ENCODE measurements around the gene DUOX2.

Gene DUOX2

DNA sequence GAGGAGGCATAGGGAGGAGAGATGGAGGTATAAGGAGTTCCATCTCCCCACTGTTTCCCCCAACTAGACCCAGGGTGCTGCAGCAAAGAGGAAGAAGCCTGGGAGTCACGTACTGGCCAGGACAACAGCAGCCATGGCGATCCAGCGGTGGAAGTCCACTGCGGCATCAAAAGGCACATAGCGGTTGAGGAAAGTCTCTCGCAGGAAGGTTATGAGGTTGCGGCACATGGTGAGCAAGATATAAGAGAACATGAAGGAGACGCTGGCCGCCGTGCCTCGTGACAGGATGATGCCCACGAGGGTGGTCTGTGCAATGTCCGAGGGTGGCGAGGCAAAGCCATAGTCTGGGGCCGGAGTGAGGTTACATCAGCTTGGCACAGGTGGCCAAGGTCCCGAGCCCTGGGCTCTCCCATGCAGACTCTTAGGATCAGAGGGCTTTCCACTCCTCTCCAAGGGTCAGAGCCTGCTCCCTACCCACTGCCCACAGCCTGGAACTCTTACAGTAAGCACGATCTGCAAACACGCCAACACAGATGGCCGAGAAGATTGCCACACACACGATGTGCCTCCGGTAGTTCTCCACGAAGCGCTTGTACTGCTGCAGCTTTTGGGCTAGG lies 14.3 kb downstream of the DUOX2 start:
- DNase-seq (ENCODE audit: insufficient read length, low spot score) (no peak), FAIRE-seq (no peak)
- TF ChIP-seq, protein P1, sequence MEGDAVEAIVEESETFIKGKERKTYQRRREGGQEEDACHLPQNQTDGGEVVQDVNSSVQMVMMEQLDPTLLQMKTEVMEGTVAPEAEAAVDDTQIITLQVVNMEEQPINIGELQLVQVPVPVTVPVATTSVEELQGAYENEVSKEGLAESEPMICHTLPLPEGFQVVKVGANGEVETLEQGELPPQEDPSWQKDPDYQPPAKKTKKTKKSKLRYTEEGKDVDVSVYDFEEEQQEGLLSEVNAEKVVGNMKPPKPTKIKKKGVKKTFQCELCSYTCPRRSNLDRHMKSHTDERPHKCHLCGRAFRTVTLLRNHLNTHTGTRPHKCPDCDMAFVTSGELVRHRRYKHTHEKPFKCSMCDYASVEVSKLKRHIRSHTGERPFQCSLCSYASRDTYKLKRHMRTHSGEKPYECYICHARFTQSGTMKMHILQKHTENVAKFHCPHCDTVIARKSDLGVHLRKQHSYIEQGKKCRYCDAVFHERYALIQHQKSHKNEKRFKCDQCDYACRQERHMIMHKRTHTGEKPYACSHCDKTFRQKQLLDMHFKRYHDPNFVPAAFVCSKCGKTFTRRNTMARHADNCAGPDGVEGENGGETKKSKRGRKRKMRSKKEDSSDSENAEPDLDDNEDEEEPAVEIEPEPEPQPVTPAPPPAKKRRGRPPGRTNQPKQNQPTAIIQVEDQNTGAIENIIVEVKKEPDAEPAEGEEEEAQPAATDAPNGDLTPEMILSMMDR (IDR thresholded peaks at IDR 0.05; ENCODE audit: insufficient read depth, missing control alignments): no peak

DNA sequence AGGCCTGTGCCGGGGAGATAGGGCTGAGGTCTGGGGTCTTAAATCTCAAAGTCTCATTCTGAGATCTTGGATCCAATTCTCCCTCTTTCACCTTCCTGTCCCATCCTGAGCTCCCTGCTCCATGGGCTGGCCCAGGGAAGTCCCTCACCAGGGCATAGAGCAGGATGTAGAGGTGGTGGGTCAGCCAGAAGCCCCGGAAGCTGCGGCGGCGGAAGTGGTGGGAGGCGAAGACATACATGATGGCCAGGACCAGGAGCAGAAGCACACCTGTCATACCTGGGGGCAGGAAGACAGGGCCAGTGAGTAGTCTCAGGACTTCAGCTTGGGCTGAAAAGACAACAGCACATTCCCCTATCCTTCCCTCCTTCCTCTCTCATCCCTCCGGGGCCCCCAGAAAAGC lies 16.5 kb downstream of the DUOX2 start:
- TF ChIP-seq, protein P1 (IDR thresholded peaks at IDR 0.05; ENCODE audit: insufficient read depth, missing control alignments): no peak
- no peak for DNase-seq (ENCODE audit: insufficient read length, low spot score)
- FAIRE-seq: no peak

DNA sequence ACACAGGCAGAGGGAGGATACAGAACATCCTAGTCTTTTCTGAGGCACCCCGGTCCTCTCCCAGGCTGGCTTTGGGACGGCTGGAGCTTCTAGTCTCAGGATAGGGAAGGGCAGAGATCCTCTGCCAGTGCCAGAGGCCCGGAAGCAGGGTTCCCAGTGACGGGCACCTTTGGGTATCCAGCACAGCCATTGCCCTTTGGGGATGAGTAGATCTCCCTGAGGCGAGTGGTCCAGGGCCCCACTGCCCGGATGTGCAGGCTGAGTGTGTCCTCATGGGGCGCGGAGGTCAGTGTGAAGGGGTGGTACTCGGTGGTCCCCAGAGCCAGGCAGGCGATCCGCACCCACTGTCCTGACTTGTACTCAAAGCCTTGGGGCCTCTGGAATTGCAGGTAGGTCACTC lies 18.3 kb downstream of the DUOX2 start:
- TF ChIP-seq, protein P1 (IDR thresholded peaks at IDR 0.05; ENCODE audit: insufficient read depth, missing control alignments): no peak
- FAIRE-seq (no peak), DNase-seq (ENCODE audit: insufficient read length, low spot score) (no peak)

DNA sequence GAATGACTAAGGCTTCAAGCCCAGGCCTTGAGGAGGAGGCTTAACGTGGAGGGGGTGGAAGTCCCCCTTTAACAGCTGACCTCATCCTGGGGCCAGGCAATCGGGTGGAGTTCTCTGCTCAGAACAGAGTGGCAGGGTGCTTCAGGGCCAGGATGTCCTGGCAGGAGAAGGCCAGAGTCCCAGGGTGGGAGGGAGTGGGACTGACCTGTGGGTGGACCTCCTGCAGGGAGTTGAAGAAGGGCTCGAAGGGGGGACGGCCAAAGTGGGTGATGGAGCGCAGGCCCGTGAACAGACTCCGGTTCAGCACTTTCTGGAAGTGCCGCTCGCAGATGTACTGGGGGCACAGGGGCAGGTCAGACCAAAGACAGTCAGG lies 19.6 kb downstream of the DUOX2 start:
- TF ChIP-seq, protein P1 (IDR thresholded peaks at IDR 0.05; ENCODE audit: insufficient read depth, missing control alignments): no peak
- DNase-seq (ENCODE audit: insufficient read length, low spot score): no peak
- FAIRE-seq: no peak

DNA sequence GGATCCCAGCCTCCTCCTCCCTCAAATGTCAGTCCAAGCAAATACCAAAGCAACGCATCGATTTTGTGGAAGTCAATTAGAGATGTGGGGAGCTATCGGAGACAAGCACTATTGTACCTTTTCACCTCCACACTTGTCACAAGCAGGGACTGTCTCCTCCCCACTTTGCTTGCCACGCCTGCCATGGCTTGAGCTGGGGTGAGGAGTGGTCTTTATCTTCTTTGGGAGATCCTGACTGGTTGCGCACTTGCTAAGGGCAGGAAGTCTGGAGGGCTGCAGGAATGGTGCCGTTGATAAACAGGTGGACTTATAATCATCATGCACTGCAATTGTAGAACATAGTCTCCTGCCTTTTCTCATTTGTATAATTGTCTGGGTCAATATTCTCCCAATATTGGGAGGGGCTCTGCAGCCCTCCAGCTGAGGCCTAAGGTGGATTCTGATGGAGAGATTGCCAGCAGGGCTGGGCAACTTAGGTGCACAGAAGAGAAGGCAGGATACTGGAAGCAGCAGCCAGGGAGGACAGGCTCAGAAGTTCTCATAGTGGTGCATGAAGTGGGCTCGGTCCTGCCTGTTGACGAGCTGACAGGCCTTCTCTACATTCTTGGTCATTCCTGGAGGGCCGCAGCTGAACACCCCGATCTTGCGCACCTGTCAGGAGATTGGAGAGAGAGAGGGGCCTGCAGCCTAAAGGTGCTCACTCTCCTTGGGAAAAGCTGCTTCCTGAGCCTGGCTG lies 20.2 kb downstream of the DUOX2 start:
- TF ChIP-seq, protein P1 (IDR thresholded peaks at IDR 0.05; ENCODE audit: insufficient read depth, missing control alignments): no peak
- DNase-seq (ENCODE audit: insufficient read length, low spot score) (no peak), FAIRE-seq (no peak)

DNA sequence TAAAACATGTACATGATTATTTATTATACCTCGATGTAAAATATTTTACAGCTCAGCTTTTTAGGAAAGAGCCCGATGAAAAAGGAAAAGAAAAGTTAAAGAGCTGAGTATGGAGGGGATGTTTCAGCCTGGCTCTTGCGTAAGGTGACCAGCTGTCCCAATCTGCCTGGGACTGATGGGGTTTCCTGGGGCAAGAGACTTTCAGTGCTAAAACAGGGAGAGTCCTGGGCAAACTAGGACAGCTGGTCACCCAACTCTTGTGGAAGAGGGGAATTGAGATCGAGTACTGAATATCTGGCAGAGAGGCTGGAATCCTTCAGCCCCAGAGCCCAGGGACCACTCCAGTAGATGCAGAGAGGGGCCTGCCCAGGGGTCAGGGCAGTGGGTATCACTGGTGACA lies 21.0 kb downstream of the DUOX2 start:
- TF ChIP-seq, protein P1 (IDR thresholded peaks at IDR 0.05; ENCODE audit: insufficient read depth, missing control alignments): no peak
- no peak for FAIRE-seq
- no peak for DNase-seq (ENCODE audit: insufficient read length, low spot score)

DNA sequence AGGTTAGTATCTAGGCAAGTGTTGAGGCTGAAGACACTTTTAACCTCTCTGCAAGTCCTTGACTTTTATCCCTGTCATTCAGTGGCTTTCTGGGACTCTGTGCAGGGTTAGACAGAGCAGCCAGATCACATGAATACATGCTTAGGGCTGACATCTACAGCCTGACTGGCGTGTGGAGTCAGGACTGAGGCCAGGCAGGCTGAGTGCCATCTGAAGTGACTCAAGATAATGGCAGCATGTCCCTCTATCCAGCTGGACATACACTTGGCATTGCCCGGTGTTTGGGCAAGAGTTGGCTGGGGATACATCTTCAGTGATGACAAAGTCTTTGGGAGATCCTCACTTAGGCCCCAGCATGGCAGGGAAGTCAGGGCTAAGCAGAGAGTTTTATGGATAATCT lies 22.4 kb downstream of the DUOX2 start:
- FAIRE-seq (no peak), DNase-seq (ENCODE audit: insufficient read length, low spot score) (no peak)
- TF ChIP-seq, protein P1 (IDR thresholded peaks at IDR 0.05; ENCODE audit: insufficient read depth, missing control alignments): no peak
